ENCODE measurements around the gene TAP1. TPM values are rescaled to one million over a fixed set of nuclear protein-coding genes. Genes with fewer than 3 reads are reported as not detected.

TAP1 gene
- total and polyA plus RNA-seq, 9 of the 15 experiments (the other 6 are each of a cell fraction or from before 2014, with no cell fraction given): 1.3 to 6.0 (median 4.2) TPM

GRCh38 chr6:32853541-32854375 is at the start of gene TAP1, which contains the start of gene PSMB9 (continued):
- TF ChIP-seq, protein P1, sequence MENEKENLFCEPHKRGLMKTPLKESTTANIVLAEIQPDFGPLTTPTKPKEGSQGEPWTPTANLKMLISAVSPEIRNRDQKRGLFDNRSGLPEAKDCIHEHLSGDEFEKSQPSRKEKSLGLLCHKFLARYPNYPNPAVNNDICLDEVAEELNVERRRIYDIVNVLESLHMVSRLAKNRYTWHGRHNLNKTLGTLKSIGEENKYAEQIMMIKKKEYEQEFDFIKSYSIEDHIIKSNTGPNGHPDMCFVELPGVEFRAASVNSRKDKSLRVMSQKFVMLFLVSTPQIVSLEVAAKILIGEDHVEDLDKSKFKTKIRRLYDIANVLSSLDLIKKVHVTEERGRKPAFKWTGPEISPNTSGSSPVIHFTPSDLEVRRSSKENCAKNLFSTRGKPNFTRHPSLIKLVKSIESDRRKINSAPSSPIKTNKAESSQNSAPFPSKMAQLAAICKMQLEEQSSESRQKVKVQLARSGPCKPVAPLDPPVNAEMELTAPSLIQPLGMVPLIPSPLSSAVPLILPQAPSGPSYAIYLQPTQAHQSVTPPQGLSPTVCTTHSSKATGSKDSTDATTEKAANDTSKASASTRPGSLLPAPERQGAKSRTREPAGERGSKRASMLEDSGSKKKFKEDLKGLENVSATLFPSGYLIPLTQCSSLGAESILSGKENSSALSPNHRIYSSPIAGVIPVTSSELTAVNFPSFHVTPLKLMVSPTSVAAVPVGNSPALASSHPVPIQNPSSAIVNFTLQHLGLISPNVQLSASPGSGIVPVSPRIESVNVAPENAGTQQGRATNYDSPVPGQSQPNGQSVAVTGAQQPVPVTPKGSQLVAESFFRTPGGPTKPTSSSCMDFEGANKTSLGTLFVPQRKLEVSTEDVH (IDR thresholded peaks at IDR 0.05; ENCODE audit: low read depth, partially characterized antibody): peak; percentile 76
- TF ChIP-seq CREBBP (IDR thresholded peaks at IDR 0.05; ENCODE audit: low read depth, low read length): no peak
- no peak for TF ChIP-seq NR2F6 (CRISPR knock-in tag; IDR thresholded peaks at IDR 0.05)
- no peak for TF ChIP-seq GTF2B (IDR thresholded peaks at IDR 0.05; ENCODE audit: extremely low read depth, insufficient read length)
- TF ChIP-seq SOX6 (IDR thresholded peaks at IDR 0.05): peak; percentile 58; the same call in 1 of the 2 replicates
- peak; percentile 57; the same call in 1 of the 2 replicates for TF ChIP-seq FOXM1 (IDR thresholded peaks at IDR 0.05; ENCODE audit: low read depth)
- TF ChIP-seq FOXM1 (CRISPR knock-in tag; IDR thresholded peaks at IDR 0.05; ENCODE audit: low read depth): no peak
- no peak for TF ChIP-seq ZBTB5 (IDR thresholded peaks at IDR 0.05)
- no peak for TF ChIP-seq HSF4 (CRISPR knock-in tag; IDR thresholded peaks at IDR 0.05; ENCODE audit: borderline replicate concordance)
- no peak for TF ChIP-seq ZNF41 (CRISPR knock-in tag; conservative IDR thresholded peaks at IDR 0.05)
- TF ChIP-seq, protein P2, sequence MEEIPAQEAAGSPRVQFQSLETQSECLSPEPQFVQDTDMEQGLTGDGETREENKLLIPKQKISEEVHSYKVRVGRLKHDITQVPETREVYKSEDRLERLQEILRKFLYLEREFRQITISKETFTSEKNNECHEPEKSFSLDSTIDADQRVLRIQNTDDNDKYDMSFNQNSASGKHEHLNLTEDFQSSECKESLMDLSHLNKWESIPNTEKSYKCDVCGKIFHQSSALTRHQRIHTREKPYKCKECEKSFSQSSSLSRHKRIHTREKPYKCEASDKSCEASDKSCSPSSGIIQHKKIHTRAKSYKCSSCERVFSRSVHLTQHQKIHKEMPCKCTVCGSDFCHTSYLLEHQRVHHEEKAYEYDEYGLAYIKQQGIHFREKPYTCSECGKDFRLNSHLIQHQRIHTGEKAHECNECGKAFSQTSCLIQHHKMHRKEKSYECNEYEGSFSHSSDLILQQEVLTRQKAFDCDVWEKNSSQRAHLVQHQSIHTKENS (CRISPR knock-in tag; IDR thresholded peaks at IDR 0.05): no peak
- no peak for TF ChIP-seq SMARCC2 (IDR thresholded peaks at IDR 0.05; ENCODE audit: low read depth)
- no peak for TF ChIP-seq NFIX (CRISPR knock-in tag; IDR thresholded peaks at IDR 0.05; ENCODE audit: low read depth)
- no peak for TF ChIP-seq ILF3 (IDR thresholded peaks at IDR 0.05; ENCODE audit: borderline replicate concordance)
- no peak for TF ChIP-seq ZNF518B (CRISPR knock-in tag; IDR thresholded peaks at IDR 0.05)
- TF ChIP-seq POLR2AphosphoS2 (IDR thresholded peaks at IDR 0.05; ENCODE audit: low read length): no peak
- TF ChIP-seq POLR2A (conservative IDR thresholded peaks at IDR 0.05): no peak; the same call in 1 of the 2 replicates
- TF ChIP-seq SMARCA5 (IDR thresholded peaks at IDR 0.05): no peak

All from K562 (cell line).